ENCODE results near the gene RNU6-9. TPM values are rescaled to one million over a fixed set of nuclear protein-coding genes. Genes with fewer than 3 reads are reported as not detected.
"Not testable (repeated sequence)": the region's sequence is repeated elsewhere in the genome, so short reads cannot be mapped to it uniquely, and the experiment has no call there.

RNU6-9 gene
- total and polyA plus RNA-seq, 8 donors: not detected

DNA sequence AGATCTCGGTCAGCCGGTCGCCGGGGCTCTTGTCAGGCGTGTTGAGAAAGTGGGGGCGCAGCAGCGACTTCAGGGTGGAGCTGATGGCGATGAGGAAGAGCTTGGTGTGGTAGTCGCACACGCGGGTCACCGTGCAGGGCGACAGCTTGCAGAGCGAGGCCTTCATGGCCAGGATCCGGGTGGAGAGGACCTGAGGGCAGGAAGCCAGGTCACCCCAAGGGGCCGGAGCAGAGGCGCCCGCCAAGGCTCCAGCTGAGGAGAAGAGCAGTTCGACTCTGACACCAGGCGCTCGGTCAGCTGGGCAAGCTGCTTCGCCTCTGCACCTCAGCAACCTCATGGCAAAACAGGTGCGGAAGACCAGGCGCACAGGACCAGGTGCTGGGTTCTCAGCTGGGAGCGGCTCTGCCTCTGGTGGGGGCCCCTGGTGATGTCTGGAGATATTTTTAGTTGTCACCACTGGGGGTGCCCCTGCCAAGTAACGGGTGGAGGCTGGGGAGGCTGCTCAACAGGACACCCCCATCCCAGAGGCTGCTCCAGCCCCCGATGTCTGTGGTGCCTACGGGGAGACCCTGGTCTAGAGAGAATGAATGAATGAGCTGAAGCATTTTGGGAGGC is 17.9 kb upstream of the RNU6-9 start:
- DNase-seq (no peak), ATAC-seq (no peak)
- peaks cover 0 to 10% of the 10 kb centered on the region in 2 donors for H3K4me1 ChIP-seq
- no peaks in the 10 kb centered on the region for H3K9me3 ChIP-seq
- H3K27ac ChIP-seq: no peak overlapping the region
- H3K27me3 ChIP-seq: no peaks in the 10 kb centered on the region
- intact Hi-C loops (cut with DNase I): no loop called here
- TF ChIP-seq, protein P1, sequence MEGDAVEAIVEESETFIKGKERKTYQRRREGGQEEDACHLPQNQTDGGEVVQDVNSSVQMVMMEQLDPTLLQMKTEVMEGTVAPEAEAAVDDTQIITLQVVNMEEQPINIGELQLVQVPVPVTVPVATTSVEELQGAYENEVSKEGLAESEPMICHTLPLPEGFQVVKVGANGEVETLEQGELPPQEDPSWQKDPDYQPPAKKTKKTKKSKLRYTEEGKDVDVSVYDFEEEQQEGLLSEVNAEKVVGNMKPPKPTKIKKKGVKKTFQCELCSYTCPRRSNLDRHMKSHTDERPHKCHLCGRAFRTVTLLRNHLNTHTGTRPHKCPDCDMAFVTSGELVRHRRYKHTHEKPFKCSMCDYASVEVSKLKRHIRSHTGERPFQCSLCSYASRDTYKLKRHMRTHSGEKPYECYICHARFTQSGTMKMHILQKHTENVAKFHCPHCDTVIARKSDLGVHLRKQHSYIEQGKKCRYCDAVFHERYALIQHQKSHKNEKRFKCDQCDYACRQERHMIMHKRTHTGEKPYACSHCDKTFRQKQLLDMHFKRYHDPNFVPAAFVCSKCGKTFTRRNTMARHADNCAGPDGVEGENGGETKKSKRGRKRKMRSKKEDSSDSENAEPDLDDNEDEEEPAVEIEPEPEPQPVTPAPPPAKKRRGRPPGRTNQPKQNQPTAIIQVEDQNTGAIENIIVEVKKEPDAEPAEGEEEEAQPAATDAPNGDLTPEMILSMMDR (IDR thresholded peaks at IDR 0.05): no peak
- H3K36me3 ChIP-seq: peaks cover 0 to 59% of the 10 kb centered on the region in 2 donors
- no peak overlapping the region for H3K4me3 ChIP-seq

DNA sequence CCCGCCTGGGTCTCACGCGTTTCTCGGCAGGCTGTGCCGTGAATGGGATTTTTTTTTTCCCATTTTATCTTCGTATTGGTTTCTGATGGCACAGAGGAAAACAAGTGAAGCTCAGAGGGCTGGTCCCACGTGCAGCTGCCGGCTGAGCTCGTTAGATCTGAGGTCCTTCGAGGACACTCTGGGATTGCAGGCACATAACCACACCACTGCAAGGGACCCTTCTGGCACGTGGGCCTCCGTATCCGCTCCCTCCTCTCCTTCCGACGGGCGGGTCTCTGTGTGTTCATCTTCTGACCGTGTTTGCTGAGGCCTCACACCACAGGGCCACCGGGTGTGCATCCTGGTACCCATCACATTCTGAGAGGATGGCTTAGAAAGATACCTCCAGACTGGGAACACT is 17.2 kb upstream of the RNU6-9 start:
- TF ChIP-seq, protein P1 (IDR thresholded peaks at IDR 0.05): no peak
- Histone ChIP-seq H3K27me3 (no peaks in the 10 kb centered on the region), H3K4me1 (peaks cover 0 to 10% of the 10 kb centered on the region in 2 donors), H3K4me3 (no peak overlapping the region), H3K9me3 (no peaks in the 10 kb centered on the region), H3K27ac (no peak overlapping the region), H3K36me3 (peaks cover 0 to 59% of the 10 kb centered on the region in 2 donors)
- ATAC-seq: no peak
- DNase-seq: no peak
- intact Hi-C loops (cut with DNase I): no loop called here

DNA sequence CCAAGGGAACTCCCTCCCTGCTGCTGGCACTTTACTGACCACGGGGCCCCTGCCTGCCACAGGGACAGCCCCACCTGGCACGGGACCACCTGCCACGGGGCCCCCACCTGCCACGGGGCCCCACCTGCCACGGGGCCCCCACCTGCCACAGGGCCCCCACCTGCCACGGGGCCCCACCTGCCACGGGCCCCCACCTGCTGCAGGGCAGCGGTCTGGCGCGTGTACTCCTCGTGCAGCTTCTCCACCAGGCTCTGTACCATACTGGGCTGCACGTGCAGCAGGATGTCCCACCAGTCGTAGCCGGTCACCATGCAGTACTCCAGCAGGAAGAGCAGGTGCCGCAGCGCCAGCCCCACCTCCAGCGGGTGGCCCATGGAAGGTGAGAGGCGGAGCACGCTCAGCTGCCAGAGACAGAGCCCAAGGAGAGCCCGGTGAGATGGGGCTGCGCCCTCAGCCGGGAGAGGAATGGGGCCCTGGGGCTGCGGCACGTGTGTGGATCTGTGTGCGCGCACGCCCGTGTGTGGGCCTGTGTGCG is 16.4 kb upstream of the RNU6-9 start:
- ATAC-seq: no peak
- Histone ChIP-seq H3K9me3 (no peaks in the 10 kb centered on the region), H3K4me3 (no peak overlapping the region), H3K4me1 (peaks cover 0 to 9% of the 10 kb centered on the region in 2 donors), H3K36me3 (peaks cover 0 to 64% of the 10 kb centered on the region in 2 donors), H3K27ac (no peak overlapping the region), H3K27me3 (no peaks in the 10 kb centered on the region)
- TF ChIP-seq, protein P1 (IDR thresholded peaks at IDR 0.05): no peak
- DNase-seq: no peak
- intact Hi-C loops (cut with DNase I): no loop called here

DNA sequence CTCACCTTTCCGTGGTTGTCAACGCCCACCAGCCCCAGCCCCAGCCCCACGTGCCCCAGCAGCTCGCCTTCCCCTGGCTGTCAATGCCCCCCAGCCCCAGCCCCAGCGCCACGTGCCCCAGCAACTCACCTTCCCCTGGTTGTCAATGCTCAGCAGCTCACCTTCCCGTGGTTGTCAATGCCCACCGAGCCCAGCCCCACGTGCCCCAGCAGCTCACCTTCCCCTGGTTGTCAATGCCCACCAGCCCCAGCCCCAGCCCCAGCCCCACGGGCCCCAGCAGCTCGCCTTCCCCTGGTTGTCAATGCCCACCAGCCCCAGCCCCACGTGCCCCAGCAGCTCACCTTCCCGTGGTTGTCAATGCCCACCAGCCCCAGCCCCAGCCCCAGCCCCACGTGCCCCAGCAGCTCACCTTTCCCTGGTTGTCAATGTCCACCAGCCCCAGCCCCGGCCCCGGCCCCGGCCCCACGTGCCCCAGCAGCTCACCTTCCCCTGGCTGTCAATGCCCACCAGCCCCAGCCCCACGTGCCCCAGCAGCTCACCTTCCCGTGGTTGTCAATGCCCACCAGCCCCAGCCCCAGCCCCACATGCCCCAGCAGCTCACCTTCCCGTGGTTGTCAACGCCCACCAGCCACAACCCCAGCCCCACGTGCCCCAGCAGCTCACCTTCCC is 15.2 kb upstream of the RNU6-9 start:
- DNase-seq; H3K4me1 ChIP-seq; H3K9me3 ChIP-seq; H3K4me3 ChIP-seq; ATAC-seq; intact Hi-C loops (cut with DNase I); H3K27ac ChIP-seq; H3K27me3 ChIP-seq: not testable (repeated sequence)
- H3K36me3 ChIP-seq: peaks cover 0 to 76% of the 10 kb centered on the region in 2 donors

DNA sequence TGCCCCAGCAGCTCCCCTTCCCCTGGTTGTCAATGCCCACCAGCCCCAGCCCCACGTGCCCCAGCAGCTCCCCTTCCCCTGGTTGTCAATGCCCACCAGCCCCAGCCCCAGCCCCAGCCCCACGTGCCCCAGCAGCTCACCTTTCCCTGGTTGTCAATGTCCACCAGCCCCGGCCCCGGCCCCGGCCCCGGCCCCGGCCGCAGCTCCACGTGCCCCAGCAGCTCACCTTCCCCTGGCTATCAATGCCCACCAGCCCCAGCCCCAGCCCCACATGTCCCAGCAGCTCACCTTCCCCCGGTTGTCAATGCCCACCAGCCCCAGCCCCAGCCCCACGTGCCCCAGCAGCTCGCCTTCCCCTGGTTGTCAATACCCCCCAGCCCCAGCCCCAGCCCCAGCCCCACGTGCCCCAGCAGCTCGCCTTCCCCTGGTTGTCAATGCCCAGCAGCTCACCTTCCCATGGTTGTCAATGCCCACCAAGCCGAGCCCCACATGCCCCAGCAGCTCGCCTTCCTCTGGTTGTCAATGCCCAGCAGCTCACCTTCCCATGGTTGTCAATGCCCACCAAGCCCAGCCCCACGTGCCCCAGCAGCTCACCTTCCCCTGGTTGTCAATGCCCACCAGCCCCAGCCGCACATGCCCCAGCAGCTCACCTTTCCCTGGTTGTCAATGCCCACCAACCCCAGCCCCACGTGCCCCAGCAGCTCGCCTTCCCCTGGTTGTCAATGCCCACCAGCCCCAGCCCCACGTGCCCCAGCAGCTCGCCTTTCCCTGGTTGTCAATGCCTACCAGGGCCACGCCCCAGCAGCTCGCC is 14.3 kb upstream of the RNU6-9 start:
- H3K4me1 ChIP-seq; H3K9me3 ChIP-seq; H3K27me3 ChIP-seq; H3K27ac ChIP-seq; ATAC-seq; intact Hi-C loops (cut with DNase I); DNase-seq; H3K4me3 ChIP-seq: not testable (repeated sequence)
- peaks cover 0 to 76% of the 10 kb centered on the region in 2 donors for H3K36me3 ChIP-seq
